HepG2 (cell line): Measurements from ENCODE around the gene NANOG. TPM values are rescaled to one million over a fixed set of nuclear protein-coding genes. Genes with fewer than 3 reads are reported as not detected.
A peak's percentile ranks its signal among the peaks of the same experiment; 100 is the strongest.

ENCODE experiments used
- ATAC-seq: fragments of 200-7000 bp; cut with Tn5 transposase; 3 replicates; pipeline ENCODE4 v1.9.1; 2020; ENCODE audit warnings: mild to moderate bottlenecking, moderate library complexity
- BruUV-seq: library from RNA; stranded (reverse); fragments of 400-500 nt; replicated peaks from 2 replicates; lab custom pipeline; 2021; lab: Mats Ljungman, UMichigan
- CTCF ChIA-PET: fragments of 300-600 bp; formaldehyde crosslinking; extraction: SDS; loops from one replicate; lab custom pipeline; 2021; ENCODE audit warnings: low total read pairs, inconsistent platforms, low intra/inter-chr PET ratio; lab: Yijun Ruan, JAX
- POLR2A ChIA-PET: fragments of 350-600 bp; sonication (Branson Sonifier 250); formaldehyde crosslinking; loops from one replicate; lab custom pipeline; 2020; ENCODE audit warnings: antibody characterized with exemption, inconsistent platforms; lab: Yijun Ruan, JAX
- DNase-seq: peaks from one replicate; pipeline ENCODE4 v3.0.0-alpha.2; 2015; ENCODE audit warnings: low spot score
- FAIRE-seq: peaks from 3 replicates; lab custom pipeline; 2011; peaks lifted over from hg19 to GRCh38; lab: Jason Lieb, UNC
- H2AFZ ChIP-seq: one replicate; pipeline ENCODE4 v1.6.1; 2011; ENCODE audit warnings: low read length, inconsistent platforms
- H3K27ac ChIP-seq: fragments of 300-600 bp; 3 replicates; pipeline ENCODE4 v1.8.0; 2011; ENCODE audit warnings: mixed run types, mild to moderate bottlenecking, mixed read lengths, low read length, inconsistent platforms; ENCODE audit not compliant: insufficient read depth; ENCODE audit errors: extremely low read length
- H3K27me3 ChIP-seq, 2 experiments: fragments of 200-600 bp in 1 of 2; 2 replicates in 1 of 2; 3 replicates in 1 of 2; pipeline versions ENCODE4 v1.6.0 to v1.8.0; 2011; ENCODE audit warnings: low read length in 2 of 2, mild to moderate bottlenecking in 2 of 2, moderate library complexity in 2 of 2, inconsistent platforms in 1 of 2; ENCODE audit not compliant: insufficient read depth in 2 of 2, control insufficient read depth in 1 of 2
- H3K36me3 ChIP-seq, 2 experiments: fragments of 200-600 bp in 1 of 2; replicated peaks in 1 of 2; 2 replicates in 1 of 2; 3 replicates in 1 of 2; pipeline versions ENCODE4 v1.5.1 to v1.8.0; 2011; ENCODE audit warnings: low read length in 2 of 2, inconsistent platforms in 1 of 2; ENCODE audit not compliant: insufficient read depth in 2 of 2, control insufficient read depth in 1 of 2
- H3K4me1 ChIP-seq: 2 replicates; pipeline ENCODE4 v1.5.1; 2012; ENCODE audit warnings: low read length, inconsistent platforms; ENCODE audit not compliant: insufficient read depth
- H3K4me2 ChIP-seq: 2 replicates; pipeline ENCODE4 v1.6.0; 2011; ENCODE audit warnings: low read depth, low read length, inconsistent platforms
- H3K4me3 ChIP-seq, 3 experiments: fragments of 200-600 bp in 1 of 3; sonication (generic), shearing (Covaris generic) in 1 of 3; replicated peaks in 1 of 3; 2 replicates each; pipeline ENCODE4 v1.5.1; 2011 to 2016; ENCODE audit warnings: low read length in 3 of 3, inconsistent platforms in 2 of 3, low read depth in 2 of 3, mild to moderate bottlenecking in 2 of 3, control low read depth in 1 of 3, mixed read lengths in 1 of 3; ENCODE audit not compliant: insufficient read depth in 1 of 3
- H3K79me2 ChIP-seq: one replicate; pipeline ENCODE4 v1.6.1; 2011; ENCODE audit warnings: low read length, inconsistent platforms; ENCODE audit not compliant: insufficient read depth
- H3K9ac ChIP-seq: 2 replicates; pipeline ENCODE4 v1.6.0; 2011; ENCODE audit warnings: mild to moderate bottlenecking, low read depth, low read length, inconsistent platforms; ENCODE audit not compliant: insufficient read depth
- H3K9me3 ChIP-seq: 2 replicates; pipeline ENCODE4 v1.5.1; 2012; ENCODE audit warnings: mild to moderate bottlenecking, low read length
- H4K20me1 ChIP-seq: 2 replicates; pipeline ENCODE4 v1.6.0; 2011; ENCODE audit warnings: inconsistent platforms, mild to moderate bottlenecking, low read length, moderate library complexity; ENCODE audit not compliant: insufficient read depth
- CEBPB ChIP-seq: IDR thresholded peaks from 2 replicates; pipeline ENCODE4 v1.6.1; 2011; ENCODE audit warnings: low read depth, low read length, improper control_type of control experiment, borderline replicate concordance
- GATAD2A ChIP-seq: IDR thresholded peaks from 2 replicates; pipeline ENCODE4 v1.6.1; 2016
- MED1 ChIP-seq: sonication (generic); formaldehyde crosslinking; IDR thresholded peaks from 2 replicates; pipeline ENCODE4 v1.4.0; 2020; ENCODE audit warnings: missing genetic modification reagents
- SETDB1 ChIP-seq: sonication (generic); formaldehyde crosslinking; IDR thresholded peaks from 2 replicates; pipeline ENCODE4 v1.5.1; 2020; ENCODE audit warnings: missing genetic modification reagents, mild to moderate bottlenecking, borderline replicate concordance
- SMARCC2 ChIP-seq: fragments of 450-650 bp; IDR thresholded peaks from 2 replicates; pipeline ENCODE4 v1.6.1; 2017; ENCODE audit warnings: antibody characterized with exemption, mild to moderate bottlenecking
- SOX13 ChIP-seq, 3 experiments: fragments of 450-650 bp in 1 of 3; sonication (generic) in 1 of 3; formaldehyde crosslinking in 1 of 3; IDR thresholded peaks in 2 of 3; conservative IDR thresholded peaks in 1 of 3; 2 replicates each; pipeline versions ENCODE4 v1.5.0 to v1.6.1; 2016 to 2020; ENCODE audit warnings: antibody characterized with exemption in 1 of 3, mild to moderate bottlenecking in 1 of 3, missing compliant biosample characterization in 1 of 3, missing genetic modification reagents in 1 of 3, moderate library complexity in 1 of 3
- SOX5 ChIP-seq: IDR thresholded peaks from 2 replicates; pipeline ENCODE4 v1.6.1; 2016; ENCODE audit warnings: borderline replicate concordance
- ZNF547 ChIP-seq: sonication (generic); formaldehyde crosslinking; IDR thresholded peaks from 2 replicates; pipeline ENCODE4 v1.5.1; 2020; ENCODE audit warnings: mild to moderate bottlenecking, missing genetic modification reagents
- ZNF577 ChIP-seq: sonication (generic); formaldehyde crosslinking; IDR thresholded peaks from 2 replicates; pipeline ENCODE4 v1.4.0; 2020; ENCODE audit warnings: mild to moderate bottlenecking, low read depth, missing genetic modification reagents, borderline replicate concordance
- ZNF644 ChIP-seq: IDR thresholded peaks from 2 replicates; pipeline ENCODE4 v1.6.1; 2016; ENCODE audit warnings: low read depth
- ZNF691 ChIP-seq: sonication (generic); formaldehyde crosslinking; IDR thresholded peaks from 2 replicates; pipeline ENCODE4 v1.4.0; 2020; ENCODE audit warnings: missing genetic modification reagents, low read depth, mild to moderate bottlenecking, borderline replicate concordance
- WGBS: methylation state at CpG from one replicate; pipeline ENCODE4 v1.1.6; 2017; ENCODE audit warnings: low lambda C conversion rate; 5-methylcytosine and 5-hydroxymethylcytosine counted together
- in situ Hi-C: cut with HindIII; loops from 2 replicates; pipeline ENCODE4 v1.10.0; 2017; ENCODE audit warnings: low pct_unique_long_range_greater_than_20kb; ENCODE audit not compliant: extremely low pct_ligation_motif_present
- intact Hi-C: fragments of 100-400 bp; cut with micrococcal nuclease; formaldehyde crosslinking; loops from one replicate; pipeline ENCODE4 v1.10.0; 2022; ENCODE audit not compliant: unreplicated experiment
- polyA plus RNA-seq, 8 experiments: library from polyadenylated mRNA; depleted of rRNA in 3 of 8; stranded (reverse) in 7 of 8; unstranded in 1 of 8; fragments of >200 nt; fragmentation: Illumina TruSeq in 4 of 8; extraction: Trizol in 4 of 8; gene quantifications; 2 replicates each; pipeline versions ENCODE4 v1.2.1 to v1.2.3, GENCODE V29; 2011 to 2016; ENCODE audit warnings: low read depth in 4 of 8, missing spikeins in 1 of 8, mixed read lengths in 1 of 8; ENCODE audit not compliant: insufficient read depth in 1 of 8
- total RNA-seq, 5 experiments: library from RNA; depleted of rRNA; stranded (reverse); fragments of >200 nt; fragmentation: Illumina TruSeq; extraction: Trizol; gene quantifications; 2 replicates each; pipeline ENCODE4 v1.2.3, GENCODE V29; 2016; ENCODE audit warnings: low read depth in 1 of 5
- TF ChIP-seq, protein P1 (sequence below): fragments of 450-650 bp; IDR thresholded peaks from 2 replicates; pipeline ENCODE4 v1.6.1; 2017; ENCODE audit warnings: mild to moderate bottlenecking
- TF ChIP-seq, protein P2 (sequence below): sonication (generic); formaldehyde crosslinking; IDR thresholded peaks from 2 replicates; pipeline ENCODE4 v1.8.1; 2023; ENCODE audit warnings: mild to moderate bottlenecking, missing genetic modification reagents
- TF ChIP-seq, protein P3 (sequence below), 2 experiments: IDR thresholded peaks; 2 replicates each; pipeline ENCODE4 v1.6.1; 2011 to 2012; ENCODE audit warnings: low read length in 2 of 2, borderline replicate concordance in 1 of 2, low read depth in 1 of 2, mild to moderate bottlenecking in 1 of 2, moderate library complexity in 1 of 2

The NANOG gene
- total and polyA plus RNA-seq, 2 of the 13 experiments (the other 11 are each of a cell fraction or from before 2014, with no cell fraction given): 0.04 to 0.24 TPM

- TF ChIP-seq, protein P1, sequence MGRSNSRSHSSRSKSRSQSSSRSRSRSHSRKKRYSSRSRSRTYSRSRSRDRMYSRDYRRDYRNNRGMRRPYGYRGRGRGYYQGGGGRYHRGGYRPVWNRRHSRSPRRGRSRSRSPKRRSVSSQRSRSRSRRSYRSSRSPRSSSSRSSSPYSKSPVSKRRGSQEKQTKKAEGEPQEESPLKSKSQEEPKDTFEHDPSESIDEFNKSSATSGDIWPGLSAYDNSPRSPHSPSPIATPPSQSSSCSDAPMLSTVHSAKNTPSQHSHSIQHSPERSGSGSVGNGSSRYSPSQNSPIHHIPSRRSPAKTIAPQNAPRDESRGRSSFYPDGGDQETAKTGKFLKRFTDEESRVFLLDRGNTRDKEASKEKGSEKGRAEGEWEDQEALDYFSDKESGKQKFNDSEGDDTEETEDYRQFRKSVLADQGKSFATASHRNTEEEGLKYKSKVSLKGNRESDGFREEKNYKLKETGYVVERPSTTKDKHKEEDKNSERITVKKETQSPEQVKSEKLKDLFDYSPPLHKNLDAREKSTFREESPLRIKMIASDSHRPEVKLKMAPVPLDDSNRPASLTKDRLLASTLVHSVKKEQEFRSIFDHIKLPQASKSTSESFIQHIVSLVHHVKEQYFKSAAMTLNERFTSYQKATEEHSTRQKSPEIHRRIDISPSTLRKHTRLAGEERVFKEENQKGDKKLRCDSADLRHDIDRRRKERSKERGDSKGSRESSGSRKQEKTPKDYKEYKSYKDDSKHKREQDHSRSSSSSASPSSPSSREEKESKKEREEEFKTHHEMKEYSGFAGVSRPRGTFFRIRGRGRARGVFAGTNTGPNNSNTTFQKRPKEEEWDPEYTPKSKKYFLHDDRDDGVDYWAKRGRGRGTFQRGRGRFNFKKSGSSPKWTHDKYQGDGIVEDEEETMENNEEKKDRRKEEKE: no peak
- TF ChIP-seq ZNF577 (CRISPR knock-in tag) (no peak), ZNF644 (CRISPR knock-in tag) (no peak), ZNF547 (CRISPR knock-in tag) (no peak)
- TF ChIP-seq, protein P2, sequence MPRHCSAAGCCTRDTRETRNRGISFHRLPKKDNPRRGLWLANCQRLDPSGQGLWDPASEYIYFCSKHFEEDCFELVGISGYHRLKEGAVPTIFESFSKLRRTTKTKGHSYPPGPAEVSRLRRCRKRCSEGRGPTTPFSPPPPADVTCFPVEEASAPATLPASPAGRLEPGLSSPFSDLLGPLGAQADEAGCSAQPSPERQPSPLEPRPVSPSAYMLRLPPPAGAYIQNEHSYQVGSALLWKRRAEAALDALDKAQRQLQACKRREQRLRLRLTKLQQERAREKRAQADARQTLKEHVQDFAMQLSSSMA (CRISPR knock-in tag): no peak
Observed at GRCh38 chr12:7833831-7834230, 44.6 kb downstream of the NANOG start (continued).

DNA sequence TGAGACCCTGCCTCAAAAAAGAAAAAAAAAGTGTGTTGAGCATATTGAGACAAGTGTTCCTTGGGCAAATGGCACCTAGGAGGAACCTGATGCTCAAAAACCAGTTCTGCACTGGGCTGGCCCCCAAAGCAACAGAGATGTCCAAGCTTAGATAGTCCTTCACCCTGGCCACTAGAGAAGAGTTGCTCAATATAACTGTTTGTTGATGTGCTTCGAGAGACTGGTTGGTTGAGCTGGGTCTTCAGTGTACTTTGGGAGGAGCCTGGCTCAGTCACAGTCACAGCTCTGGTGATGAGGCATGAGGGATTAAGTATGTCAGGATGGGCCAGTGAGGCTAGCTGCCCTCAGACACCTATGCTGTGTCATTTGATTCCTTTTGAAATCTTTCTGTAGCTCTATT lies 45.5 kb downstream of the NANOG start:
- H3K4me2 ChIP-seq: no peak overlapping the region
- DNase-seq: peak; percentile 80
- peaks cover 41% of the 10 kb centered on the region for H3K4me1 ChIP-seq
- BruUV-seq: no TSS peak
- H3K4me3 ChIP-seq: no peak overlapping the region
- CTCF ChIA-PET: no interaction called here
- POLR2A ChIA-PET: interaction anchor here (0.8 to 1.6 kb wide), 2 partner anchors 16 to 101 kb away, joined by 4 read pairs; partner anchors contain the start of gene SLC2A3
- no peaks in the 10 kb centered on the region for H3K79me2 ChIP-seq
- intact Hi-C loops: no loop called here
- H3K9ac ChIP-seq: no peak overlapping the region
- WGBS: 0% methylated on average over 1 of the region's 1 CpG
- no peak overlapping the region for H2AFZ ChIP-seq
- in situ Hi-C loops: no loop called here
- peaks cover 1 to 3% of the 10 kb centered on the region in 2 experiments; a peak in 1 of 5 replicates for H3K36me3 ChIP-seq
- no peak overlapping the region for H3K27ac ChIP-seq
- FAIRE-seq: peak; percentile 58
- no peaks in the 10 kb centered on the region for H3K27me3 ChIP-seq
- ATAC-seq: peak; percentile 90
- no peaks in the 10 kb centered on the region for H3K9me3 ChIP-seq
- no peaks in the 10 kb centered on the region for H4K20me1 ChIP-seq
- TF ChIP-seq SMARCC2 (no peak), MED1 (CRISPR knock-in tag) (0 out of 2 replicates have a peak, but pooled peaks have one; percentile 24), CEBPB (peak; percentile 84), SOX5 (CRISPR knock-in tag) (no peak), SETDB1 (CRISPR knock-in tag) (no peak), GATAD2A (CRISPR knock-in tag) (0 out of 2 replicates have a peak, but pooled peaks have one; percentile 27), ZNF691 (CRISPR knock-in tag) (no peak), SOX13 (IDR thresholded peaks at IDR 0.05) (no peak), SOX13 (CRISPR knock-in tag; conservative IDR thresholded peaks at IDR 0.05 in 1 of 2, IDR thresholded peaks at IDR 0.05 in 1 of 2) (0 out of 4 replicates have a peak, but pooled peaks of 1 of the 2 experiments have one; percentile 15)
- TF ChIP-seq, protein P3, sequence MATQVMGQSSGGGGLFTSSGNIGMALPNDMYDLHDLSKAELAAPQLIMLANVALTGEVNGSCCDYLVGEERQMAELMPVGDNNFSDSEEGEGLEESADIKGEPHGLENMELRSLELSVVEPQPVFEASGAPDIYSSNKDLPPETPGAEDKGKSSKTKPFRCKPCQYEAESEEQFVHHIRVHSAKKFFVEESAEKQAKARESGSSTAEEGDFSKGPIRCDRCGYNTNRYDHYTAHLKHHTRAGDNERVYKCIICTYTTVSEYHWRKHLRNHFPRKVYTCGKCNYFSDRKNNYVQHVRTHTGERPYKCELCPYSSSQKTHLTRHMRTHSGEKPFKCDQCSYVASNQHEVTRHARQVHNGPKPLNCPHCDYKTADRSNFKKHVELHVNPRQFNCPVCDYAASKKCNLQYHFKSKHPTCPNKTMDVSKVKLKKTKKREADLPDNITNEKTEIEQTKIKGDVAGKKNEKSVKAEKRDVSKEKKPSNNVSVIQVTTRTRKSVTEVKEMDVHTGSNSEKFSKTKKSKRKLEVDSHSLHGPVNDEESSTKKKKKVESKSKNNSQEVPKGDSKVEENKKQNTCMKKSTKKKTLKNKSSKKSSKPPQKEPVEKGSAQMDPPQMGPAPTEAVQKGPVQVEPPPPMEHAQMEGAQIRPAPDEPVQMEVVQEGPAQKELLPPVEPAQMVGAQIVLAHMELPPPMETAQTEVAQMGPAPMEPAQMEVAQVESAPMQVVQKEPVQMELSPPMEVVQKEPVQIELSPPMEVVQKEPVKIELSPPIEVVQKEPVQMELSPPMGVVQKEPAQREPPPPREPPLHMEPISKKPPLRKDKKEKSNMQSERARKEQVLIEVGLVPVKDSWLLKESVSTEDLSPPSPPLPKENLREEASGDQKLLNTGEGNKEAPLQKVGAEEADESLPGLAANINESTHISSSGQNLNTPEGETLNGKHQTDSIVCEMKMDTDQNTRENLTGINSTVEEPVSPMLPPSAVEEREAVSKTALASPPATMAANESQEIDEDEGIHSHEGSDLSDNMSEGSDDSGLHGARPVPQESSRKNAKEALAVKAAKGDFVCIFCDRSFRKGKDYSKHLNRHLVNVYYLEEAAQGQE (IDR thresholded peaks at IDR 0.05; ENCODE audit: borderline replicate concordance in 1 of 2, low read depth in 1 of 2, low read length in 2 of 2): no peak
